Stimulated activated CD4-positive, alpha-beta T cell treated with anti-CD3 and anti-CD28 coated beads, Interleukin-2, amount 100 ng/mL, for 24 hours (primary cell): ENCODE results near the gene RABGAP1L.
"Not testable (repeated sequence)": the region's sequence is repeated elsewhere in the genome, so short reads cannot be mapped to it uniquely, and the experiment has no call there.

Experiments
- DNase-seq, 2 donors: peaks; one replicate each; pipeline ENCODE4 v3.0.0-alpha.2; 2020

RABGAP1L gene

GRCh38 chr1:174837386-174837785, 678.1 kb downstream of the RABGAP1L start:
- no peak for DNase-seq

GRCh38 chr1:174839211-174839610, 679.9 kb downstream of the RABGAP1L start:
- DNase-seq = no peak

- DNase-seq = no peak
Measured at GRCh38 chr1:174841747-174842146, 682.4 kb downstream of the RABGAP1L start.

- not testable (repeated sequence) for DNase-seq
Measured at GRCh38 chr1:174848593-174849560, 689.6 kb downstream of the RABGAP1L start.

- DNase-seq = no peak
Measured at GRCh38 chr1:174850726-174851125, 691.4 kb downstream of the RABGAP1L start.

GRCh38 chr1:174858301-174858700, 699.0 kb downstream of the RABGAP1L start:
- no peak for DNase-seq

GRCh38 chr1:174870319-174870718, 711.0 kb downstream of the RABGAP1L start:
- DNase-seq = no peak

GRCh38 chr1:174871886-174872285, 712.6 kb downstream of the RABGAP1L start:
- no peak for DNase-seq

- DNase-seq = no peak
Measured at GRCh38 chr1:174872615-174873058, 713.3 kb downstream of the RABGAP1L start.

- no peak for DNase-seq
Measured at GRCh38 chr1:174874331-174875053, 715.2 kb downstream of the RABGAP1L start.

- peak in 1 of 2 donors; percentile 2 for DNase-seq
Measured at GRCh38 chr1:174875306-174875705, 716.0 kb downstream of the RABGAP1L start.

- no peak for DNase-seq
Measured at GRCh38 chr1:174877208-174877673, 717.9 kb downstream of the RABGAP1L start.

- DNase-seq = no peak
Measured at GRCh38 chr1:174880171-174880570, 720.9 kb downstream of the RABGAP1L start.

- no peak for DNase-seq
Measured at GRCh38 chr1:174883409-174883808, 724.1 kb downstream of the RABGAP1L start.

- no peak for DNase-seq
Measured at GRCh38 chr1:174884038-174884437, 724.7 kb downstream of the RABGAP1L start.

- DNase-seq = no peak
Measured at GRCh38 chr1:174884566-174884965, 725.2 kb downstream of the RABGAP1L start.

- no peak for DNase-seq
Measured at GRCh38 chr1:174890024-174890423, 730.7 kb downstream of the RABGAP1L start.

GRCh38 chr1:174892016-174892415, 732.7 kb downstream of the RABGAP1L start:
- DNase-seq = no peak

- DNase-seq = no peak
Measured at GRCh38 chr1:174894117-174894762, 734.9 kb downstream of the RABGAP1L start.

- DNase-seq = not testable (repeated sequence)
Measured at GRCh38 chr1:174895610-174896009, 736.3 kb downstream of the RABGAP1L start.

GRCh38 chr1:174898102-174898797, 738.9 kb downstream of the RABGAP1L start:
- DNase-seq = no peak

- no peak for DNase-seq
Measured at GRCh38 chr1:174900317-174900716, 741.0 kb downstream of the RABGAP1L start.
